HG03280 (cell line): Measurements from ENCODE around the gene HIVEP3.

Experiments
- ATAC-seq: cut with Tn5 transposase; IDR thresholded peaks from one replicate; pipeline ENCODE4 v1.9.1; 2021; ENCODE audit warnings: mild to moderate bottlenecking, moderate library complexity; ENCODE audit not compliant: unreplicated experiment

HIVEP3 gene

GRCh38 chr1:41716188-41717130 is 202.3 kb downstream of the HIVEP3 start:
- ATAC-seq: no peak

- ATAC-seq: no peak
These were observed 203.2 kb downstream of the HIVEP3 start for GRCh38 chr1:41715441-41716095.

GRCh38 chr1:41714638-41715389 is 203.9 kb downstream of the HIVEP3 start:
- ATAC-seq: no peak

- ATAC-seq: no peak
These were observed 205.0 kb downstream of the HIVEP3 start for GRCh38 chr1:41713557-41714327.

- ATAC-seq: no peak
These were observed 205.6 kb downstream of the HIVEP3 start for GRCh38 chr1:41713141-41713540.

GRCh38 chr1:41712695-41713094 is 206.0 kb downstream of the HIVEP3 start:
- ATAC-seq: no peak

GRCh38 chr1:41712081-41712480 is 206.6 kb downstream of the HIVEP3 start:
- no peak for ATAC-seq

- ATAC-seq: no peak
These were observed 207.1 kb downstream of the HIVEP3 start for GRCh38 chr1:41711581-41711980.

- ATAC-seq: no peak
These were observed 207.7 kb downstream of the HIVEP3 start for GRCh38 chr1:41710980-41711379.

- ATAC-seq: no peak
These were observed 208.8 kb downstream of the HIVEP3 start for GRCh38 chr1:41709873-41710272.

GRCh38 chr1:41709331-41709730 is 209.4 kb downstream of the HIVEP3 start:
- no peak for ATAC-seq

- no peak for ATAC-seq
These were observed 210.4 kb downstream of the HIVEP3 start for GRCh38 chr1:41708332-41708731.

- ATAC-seq: no peak
These were observed 210.9 kb downstream of the HIVEP3 start for GRCh38 chr1:41707793-41708192.

GRCh38 chr1:41705798-41706197 is 212.9 kb downstream of the HIVEP3 start:
- no peak for ATAC-seq

- no peak for ATAC-seq
These were observed 214.5 kb downstream of the HIVEP3 start for GRCh38 chr1:41704196-41704595.

- no peak for ATAC-seq
These were observed 216.0 kb downstream of the HIVEP3 start for GRCh38 chr1:41702771-41703170.

GRCh38 chr1:41700986-41701535 is 217.7 kb downstream of the HIVEP3 start:
- no peak for ATAC-seq

GRCh38 chr1:41700581-41700980 is 218.1 kb downstream of the HIVEP3 start:
- ATAC-seq: no peak

- ATAC-seq: no peak
These were observed 218.9 kb downstream of the HIVEP3 start for GRCh38 chr1:41699861-41700248.
